T-cell (primary cell): Measurements from ENCODE around the gene CTU2. TPM values are rescaled to one million over a fixed set of nuclear protein-coding genes. Genes with fewer than 3 reads are reported as not detected.

Source experiments
- ATAC-seq, 4 experiments: fragments of 200-7000 bp in 3 of 4; fragments of 150-1000 bp in 1 of 4; cut with Tn5 transposase; replicated peaks in 1 of 4; 1 replicate in 3 of 4; 2 replicates in 1 of 4; pipeline ENCODE4 v1.10.0; 2021; ENCODE audit warnings: moderate library complexity in 3 of 4, mild to moderate bottlenecking in 2 of 4, moderate number of reproducible peaks in 1 of 4
- CTCF ChIA-PET, 2 donors: fragments of 300-600 bp; sonication (Branson Sonifier 250); formaldehyde crosslinking; loops; one replicate each; lab custom pipeline; 2022; ENCODE audit warnings: antibody characterized with exemption in 2 of 2; lab: Charles Lee
- POLR2A ChIA-PET, 2 donors: fragments of 300-600 bp; sonication (Branson Sonifier 250); formaldehyde crosslinking; loops; one replicate each; lab custom pipeline; 2022; ENCODE audit warnings: antibody characterized with exemption in 2 of 2; lab: Charles Lee
- DNase-seq, 35 experiments: peaks; one replicate each; pipeline versions ENCODE4 v3.0.0 to v3.0.0-alpha.2; 2013 to 2023
- H3K27ac ChIP-seq: one replicate; pipeline ENCODE4 v1.5.1; 2013; ENCODE audit warnings: low read length
- H3K27me3 ChIP-seq, 2 experiments: replicated peaks in 1 of 2; 1 replicate in 1 of 2; 2 replicates in 1 of 2; pipeline versions ENCODE4 v1.6.1 to v1.7.0; 2013; ENCODE audit warnings: low read length in 1 of 2, mixed read lengths in 1 of 2; ENCODE audit not compliant: control insufficient read depth in 2 of 2, insufficient read depth in 2 of 2; ENCODE audit errors: extremely low read depth in 1 of 2
- H3K36me3 ChIP-seq, 2 donors: 1 replicate in 1 of 2; 2 replicates in 1 of 2; pipeline versions ENCODE4 v1.6.1 to v1.7.0; 2013; ENCODE audit warnings: low read length in 1 of 2; ENCODE audit not compliant: control insufficient read depth in 2 of 2, insufficient read depth in 1 of 2; ENCODE audit errors: extremely low read depth in 1 of 2
- H3K4me1 ChIP-seq, 2 experiments: 1 replicate in 1 of 2; 2 replicates in 1 of 2; pipeline versions ENCODE4 v1.6.1 to v1.7.0; 2013; ENCODE audit warnings: low read length in 2 of 2, mixed read lengths in 1 of 2; ENCODE audit not compliant: insufficient read depth in 2 of 2, control insufficient read depth in 1 of 2; ENCODE audit errors: extremely low read depth in 1 of 2
- H3K4me3 ChIP-seq, 2 donors: 1 replicate in 1 of 2; 2 replicates in 1 of 2; pipeline versions ENCODE4 v1.5.1 to v1.7.0; 2013; ENCODE audit warnings: mild to moderate bottlenecking in 2 of 2, low read length in 1 of 2, moderate library complexity in 1 of 2; ENCODE audit not compliant: control insufficient read depth in 1 of 2; ENCODE audit errors: extremely low read depth in 1 of 2
- H3K9me3 ChIP-seq: 2 replicates; pipeline ENCODE4 v1.7.0; 2013
- H3K27ac Mint-ChIP-seq, 2 donors: one replicate each; pipeline ENCODE4 v1.8.0; 2020 to 2021; ENCODE audit warnings: mild to moderate bottlenecking in 2 of 2, mixed read lengths in 2 of 2
- H3K27me3 Mint-ChIP-seq, 2 donors: one replicate each; pipeline ENCODE4 v1.8.0; 2021 to 2022; ENCODE audit warnings: mixed read lengths in 2 of 2
- H3K36me3 Mint-ChIP-seq: one replicate; pipeline ENCODE4 v1.8.0; 2021; ENCODE audit warnings: mixed read lengths
- H3K4me1 Mint-ChIP-seq, 3 donors: one replicate each; pipeline ENCODE4 v1.8.0; 2020 to 2022; ENCODE audit warnings: mixed read lengths in 3 of 3, mild to moderate bottlenecking in 1 of 3
- H3K4me3 Mint-ChIP-seq, 3 donors: one replicate each; pipeline ENCODE4 v1.8.0; 2020 to 2022; ENCODE audit warnings: mild to moderate bottlenecking in 3 of 3, mixed read lengths in 3 of 3, moderate library complexity in 3 of 3
- H3K9me3 Mint-ChIP-seq, 3 donors: one replicate each; pipeline ENCODE4 v1.8.0; 2020 to 2022; ENCODE audit warnings: mixed read lengths in 3 of 3
- WGBS: methylation state at CpG from one replicate; pipeline ENCODE4 v1.1.5; 2013; ENCODE audit warnings: missing lambda C conversion rate; ENCODE audit not compliant: insufficient coverage; 5-methylcytosine and 5-hydroxymethylcytosine counted together
- total RNA-seq, 35 experiments: library from RNA in 6 of 35; stranded (reverse) in 6 of 35; fragments of 120-200 nt in 1 of 35; gene quantifications; one replicate each; pipeline versions ENCODE4 v1.2.1 to v1.2.4 and lab custom pipeline; 2013 to 2026

CTU2 gene
- total RNA-seq, 5 donors from 2014 or later (not counting 1 experiment from before 2014, with no cell fraction given): 30.1 to 39.5 (median 38.6) TPM

- Histone ChIP-seq H3K4me1 (peaks cover 0 to 18% of the 10 kb centered on the region in 2 experiments), H3K27ac (no peak overlapping the region), H3K9me3 (no peaks in the 10 kb centered on the region), H3K36me3 (peaks cover 22 to 53% of the 10 kb centered on the region in 2 donors), H3K27me3 (peaks cover 0 to 2% of the 10 kb centered on the region in 2 experiments), H3K4me3 (no peak overlapping the region)
- POLR2A ChIA-PET: no interaction called here
- Mint-ChIP-seq H3K27ac (no peak overlapping the region), H3K4me3 (no peak overlapping the region), H3K27me3 (no peaks in the 10 kb centered on the region), H3K4me1 (peaks cover 4 to 6% (median 5%) of the 10 kb centered on the region in 3 donors), H3K9me3 (no peaks in the 10 kb centered on the region), H3K36me3 (peaks cover 3% of the 10 kb centered on the region)
- CTCF ChIA-PET: interaction anchor here (0.5 to 1.2 kb wide), 10 partner anchors 8 to 170 kb away, joined by 3 to 7 read pairs (median 4); partner anchors contain the start of gene PIEZO1 (in 1 of the 2)
- WGBS: 44% methylated on average over 47 of the region's 54 CpGs
- peak; percentile 77 to 92 (median 86) for ATAC-seq
- peak; percentile 49 to 86 (median 73) for DNase-seq
These were observed 31.2 kb downstream of the CTU2 start for GRCh38 chr16:88737298-88738150.

GRCh38 chr16:88738151-88739084 is 32.1 kb downstream of the CTU2 start:
- Mint-ChIP-seq H3K4me3 (no peak overlapping the region), H3K36me3 (peaks cover 3% of the 10 kb centered on the region), H3K4me1 (peaks cover 5 to 9% (median 6%) of the 10 kb centered on the region in 3 donors), H3K9me3 (no peaks in the 10 kb centered on the region), H3K27ac (peak overlapping the region in 1 of 2 donors; percentile 68), H3K27me3 (no peaks in the 10 kb centered on the region)
- Histone ChIP-seq H3K4me1 (peaks cover 0 to 25% of the 10 kb centered on the region in 2 experiments), H3K36me3 (peaks cover 22 to 59% of the 10 kb centered on the region in 2 donors), H3K27ac (no peak overlapping the region), H3K27me3 (peaks cover 0 to 2% of the 10 kb centered on the region in 2 experiments), H3K4me3 (no peak overlapping the region), H3K9me3 (no peaks in the 10 kb centered on the region)
- ATAC-seq (no peak), DNase-seq (no peak)
- whole genome bisulfite sequencing: 90% methylated on average over 39 of the region's 41 CpGs
- CTCF ChIA-PET: interaction anchor here in 1 of 2 donors (0.6 to 1.1 kb wide), 5 partner anchors 23 to 73 kb away, joined by 3 to 7 read pairs (median 4); partner anchors contain the start of gene PIEZO1
- POLR2A ChIA-PET: no interaction called here

GRCh38 chr16:88739139-88739976 is 33.1 kb downstream of the CTU2 start:
- peaks cover 12 to 17% (median 14%) of the 10 kb centered on the region in 3 donors for H3K4me1 Mint-ChIP-seq
- Histone ChIP-seq H3K27me3 (peaks cover 0 to 2% of the 10 kb centered on the region in 2 experiments), H3K4me3 (no peak overlapping the region), H3K9me3 (no peaks in the 10 kb centered on the region), H3K4me1 (peaks cover 6 to 35% of the 10 kb centered on the region in 2 experiments), H3K36me3 (peaks cover 22 to 52% of the 10 kb centered on the region in 2 donors), H3K27ac (no peak overlapping the region)
- H3K9me3 Mint-ChIP-seq: no peaks in the 10 kb centered on the region
- no peaks in the 10 kb centered on the region for H3K27me3 Mint-ChIP-seq
- POLR2A ChIA-PET: no interaction called here
- peaks cover 3% of the 10 kb centered on the region for H3K36me3 Mint-ChIP-seq
- 90% methylated on average over 15 of the region's 22 CpGs for WGBS
- CTCF ChIA-PET: interaction anchor here in 1 of 2 donors (0.6 kb wide), 1 partner anchor 73 kb away, joined by 6 read pairs; no protein-coding TSS in a partner anchor
- H3K27ac Mint-ChIP-seq: no peak overlapping the region
- DNase-seq (no peak), ATAC-seq (no peak)
- no peak overlapping the region for H3K4me3 Mint-ChIP-seq

GRCh38 chr16:88739977-88740726 is 33.8 kb downstream of the CTU2 start:
- H3K36me3 ChIP-seq: peaks cover 22 to 45% of the 10 kb centered on the region in 2 donors
- ChIA-PET POLR2A (no interaction called here), CTCF (no interaction called here)
- peaks cover 9 to 43% of the 10 kb centered on the region in 2 experiments for H3K4me1 ChIP-seq
- Mint-ChIP-seq H3K4me3 (no peak overlapping the region), H3K27me3 (no peaks in the 10 kb centered on the region), H3K27ac (no peak overlapping the region), H3K36me3 (peaks cover 3% of the 10 kb centered on the region), H3K9me3 (no peaks in the 10 kb centered on the region), H3K4me1 (peaks cover 13 to 21% (median 20%) of the 10 kb centered on the region in 3 donors)
- H3K9me3 ChIP-seq: no peaks in the 10 kb centered on the region
- no peak for ATAC-seq
- no peak overlapping the region for H3K27ac ChIP-seq
- 93% methylated on average over 33 of the region's 33 CpGs for WGBS
- H3K4me3 ChIP-seq: no peak overlapping the region
- DNase-seq: no peak
- H3K27me3 ChIP-seq: peaks cover 0 to 2% of the 10 kb centered on the region in 2 experiments

GRCh38 chr16:88740727-88741055 is 34.4 kb downstream of the CTU2 start:
- H3K36me3 ChIP-seq: peaks cover 16 to 40% of the 10 kb centered on the region in 2 donors
- H3K27me3 ChIP-seq: peaks cover 0 to 2% of the 10 kb centered on the region in 2 experiments
- no peak overlapping the region for H3K4me3 ChIP-seq
- ATAC-seq (no peak), DNase-seq (no peak)
- H3K27me3 Mint-ChIP-seq: no peaks in the 10 kb centered on the region
- ChIA-PET POLR2A (no interaction called here), CTCF (no interaction called here)
- no peak overlapping the region for H3K27ac ChIP-seq
- no peak overlapping the region for H3K4me3 Mint-ChIP-seq
- 94% methylated on average over 12 of the region's 12 CpGs for WGBS
- peaks cover 19 to 26% (median 25%) of the 10 kb centered on the region in 3 donors for H3K4me1 Mint-ChIP-seq
- no peaks in the 10 kb centered on the region for H3K9me3 ChIP-seq
- H3K9me3 Mint-ChIP-seq: no peaks in the 10 kb centered on the region
- H3K36me3 Mint-ChIP-seq: no peaks in the 10 kb centered on the region
- H3K27ac Mint-ChIP-seq: no peak overlapping the region
- peaks cover 10 to 48% of the 10 kb centered on the region in 2 experiments for H3K4me1 ChIP-seq
